ENCODE results near the gene BPIFB4. TPM values are rescaled to one million over a fixed set of nuclear protein-coding genes. Genes with fewer than 3 reads are reported as not detected.

BPIFB4 gene
- total and polyA plus RNA-seq, 2 experiments from 2014 or later: not detected

DNA sequence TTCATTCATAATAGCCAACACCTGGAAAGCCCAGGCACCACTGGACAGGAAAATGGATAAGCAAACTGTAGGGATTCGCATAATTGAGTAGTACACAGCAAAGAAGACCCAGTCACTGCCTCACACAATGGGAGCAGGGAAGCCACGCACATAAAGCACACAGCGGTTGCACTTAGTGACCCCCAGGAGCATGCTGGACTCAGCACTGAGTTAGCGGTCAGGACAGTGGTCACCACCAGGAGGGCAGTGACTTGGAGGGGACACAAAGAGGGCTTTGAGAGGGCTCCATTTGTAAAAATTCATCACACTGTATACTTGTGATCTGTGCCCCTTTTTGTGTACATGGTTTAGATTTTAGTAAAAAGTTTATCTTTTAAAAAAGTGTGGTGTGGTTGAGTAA lies 28.1 kb upstream of the BPIFB4 start:
- Histone ChIP-seq H4K20me1 (ENCODE audit: insufficient read depth, poor library complexity, severe bottlenecking) (no peaks in the 10 kb centered on the region), H3K27ac (no peak overlapping the region), H3K9me3 (ENCODE audit: low read depth) (no peaks in the 10 kb centered on the region), H3K36me3 (replicated peaks; ENCODE audit: insufficient read depth, low read depth) (no peaks in the 10 kb centered on the region), H3K4me1 (ENCODE audit: insufficient read depth) (no peaks in the 10 kb centered on the region), H3K9me2 (replicated peaks; ENCODE audit: insufficient read depth) (no peaks in the 10 kb centered on the region), H3K79me2 (no peaks in the 10 kb centered on the region), H3K4me3 (no peak overlapping the region), H3K27me3 (peaks cover 14% of the 10 kb centered on the region), H2AFZ (no peak overlapping the region), H3K4me2 (no peak overlapping the region)
- TF ChIP-seq EZH2 (IDR thresholded peaks at IDR 0.05; ENCODE audit: borderline replicate concordance) (no peak), EZH2phosphoT487 (IDR thresholded peaks at IDR 0.05; ENCODE audit: low read depth, severe bottlenecking, unreplicated experiment) (no peak)
- TF ChIP-seq, protein P1, sequence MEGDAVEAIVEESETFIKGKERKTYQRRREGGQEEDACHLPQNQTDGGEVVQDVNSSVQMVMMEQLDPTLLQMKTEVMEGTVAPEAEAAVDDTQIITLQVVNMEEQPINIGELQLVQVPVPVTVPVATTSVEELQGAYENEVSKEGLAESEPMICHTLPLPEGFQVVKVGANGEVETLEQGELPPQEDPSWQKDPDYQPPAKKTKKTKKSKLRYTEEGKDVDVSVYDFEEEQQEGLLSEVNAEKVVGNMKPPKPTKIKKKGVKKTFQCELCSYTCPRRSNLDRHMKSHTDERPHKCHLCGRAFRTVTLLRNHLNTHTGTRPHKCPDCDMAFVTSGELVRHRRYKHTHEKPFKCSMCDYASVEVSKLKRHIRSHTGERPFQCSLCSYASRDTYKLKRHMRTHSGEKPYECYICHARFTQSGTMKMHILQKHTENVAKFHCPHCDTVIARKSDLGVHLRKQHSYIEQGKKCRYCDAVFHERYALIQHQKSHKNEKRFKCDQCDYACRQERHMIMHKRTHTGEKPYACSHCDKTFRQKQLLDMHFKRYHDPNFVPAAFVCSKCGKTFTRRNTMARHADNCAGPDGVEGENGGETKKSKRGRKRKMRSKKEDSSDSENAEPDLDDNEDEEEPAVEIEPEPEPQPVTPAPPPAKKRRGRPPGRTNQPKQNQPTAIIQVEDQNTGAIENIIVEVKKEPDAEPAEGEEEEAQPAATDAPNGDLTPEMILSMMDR (IDR thresholded peaks at IDR 0.05; ENCODE audit: poor library complexity): no peak
- no peak for DNase-seq (ENCODE audit: low spot score)
- WGBS (ENCODE audit: low lambda C conversion rate, missing lambda C conversion rate): 63% methylated on average over 4 of the region's 4 CpGs

DNA sequence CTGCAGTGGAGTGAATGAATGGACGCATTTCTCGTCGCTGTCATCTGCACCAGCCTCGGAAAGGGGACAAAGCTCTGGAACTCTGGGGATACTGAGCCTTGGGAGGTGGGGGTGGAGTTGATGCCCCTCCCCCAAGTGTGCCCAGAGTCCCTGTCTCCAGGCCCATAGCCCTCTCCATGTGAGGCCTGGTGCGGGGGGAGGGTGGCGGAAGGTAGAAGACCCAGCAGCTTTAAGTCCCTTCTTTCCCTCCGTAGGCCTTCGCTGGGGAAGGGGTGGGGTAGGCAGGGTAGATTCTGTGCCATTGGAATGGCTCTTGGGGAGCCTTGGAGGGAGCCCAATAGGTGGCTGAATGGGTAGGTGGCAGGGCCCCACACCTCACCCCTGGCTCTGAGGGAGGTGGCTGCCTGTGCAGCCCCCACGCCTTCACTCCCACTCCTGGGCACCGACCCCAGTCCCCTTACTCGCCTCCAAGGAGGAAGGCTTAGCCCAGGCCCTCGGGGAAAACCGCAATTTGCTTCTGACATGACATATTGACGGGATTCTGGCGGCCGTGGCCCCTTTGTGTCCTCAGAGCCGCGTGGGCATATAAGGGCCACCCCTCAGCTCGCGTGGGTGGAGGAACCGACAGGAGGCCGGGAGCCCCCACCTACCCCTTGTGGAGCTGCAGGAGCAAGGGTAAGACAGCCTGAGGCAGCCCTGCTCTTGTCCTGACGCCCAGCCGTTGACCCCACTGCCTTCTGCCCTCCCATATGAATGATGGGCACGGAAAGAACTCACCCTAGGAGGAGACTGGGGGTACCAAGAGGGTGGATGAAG lies 25.9 kb upstream of the BPIFB4 start, which contains the start of gene BPIFB3:
Gene BPIFB3 (plus strand): TSS at position 613 of the 816 bp plus-strand sequence. CDS start 1,533 bp downstream, outside the sequence.
- H3K4me1 ChIP-seq (ENCODE audit: insufficient read depth): no peaks in the 10 kb centered on the region
- H3K4me2 ChIP-seq: no peak within 1 kb of the TSS
- H3K27ac ChIP-seq: no peak within 1 kb of the TSS
- H4K20me1 ChIP-seq (ENCODE audit: insufficient read depth, poor library complexity, severe bottlenecking): no peaks in the 10 kb centered on the region
- no peaks in the 10 kb centered on the region for H3K9me2 ChIP-seq (replicated peaks; ENCODE audit: insufficient read depth)
- peaks cover 16% of the 10 kb centered on the region for H3K27me3 ChIP-seq
- no peak within 1 kb of the TSS for H2AFZ ChIP-seq
- no peak for TF ChIP-seq EZH2phosphoT487 (IDR thresholded peaks at IDR 0.05; ENCODE audit: low read depth, severe bottlenecking, unreplicated experiment)
- TF ChIP-seq, protein P1 (IDR thresholded peaks at IDR 0.05; ENCODE audit: poor library complexity): no peak
- no peak for TF ChIP-seq EZH2 (IDR thresholded peaks at IDR 0.05; ENCODE audit: borderline replicate concordance)
- DNase-seq (ENCODE audit: low spot score): no peak
- H3K36me3 ChIP-seq (replicated peaks; ENCODE audit: insufficient read depth, low read depth): no peaks in the 10 kb centered on the region
- H3K9me3 ChIP-seq (ENCODE audit: low read depth): no peaks in the 10 kb centered on the region
- 89% methylated on average over 25 of the region's 25 CpGs for WGBS (ENCODE audit: low lambda C conversion rate, missing lambda C conversion rate)
- H3K4me3 ChIP-seq: no peak within 1 kb of the TSS
- H3K79me2 ChIP-seq: no peaks in the 10 kb centered on the region

DNA sequence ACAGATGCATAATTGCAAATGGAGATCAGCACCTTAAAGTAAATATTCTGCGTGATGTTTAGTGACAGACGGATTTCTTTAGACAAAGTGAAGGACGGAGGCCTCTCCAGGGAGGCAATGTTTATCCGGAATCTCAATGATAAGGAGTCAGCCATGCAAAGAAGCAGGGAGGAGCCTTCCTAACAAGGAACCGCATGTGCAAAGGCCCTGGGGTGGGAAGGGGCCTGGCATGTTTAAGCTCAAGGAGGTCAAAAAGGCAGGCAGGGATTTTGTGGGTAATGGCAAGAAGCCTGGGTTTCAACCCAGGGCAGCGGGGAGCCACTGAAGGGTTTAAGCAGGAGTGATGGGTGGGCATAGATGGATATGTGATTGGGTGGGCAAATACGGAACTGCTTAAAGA lies 25.1 kb upstream of the BPIFB4 start:
- H2AFZ ChIP-seq: no peak overlapping the region
- 85% methylated on average over 7 of the region's 7 CpGs for WGBS (ENCODE audit: low lambda C conversion rate, missing lambda C conversion rate)
- no peaks in the 10 kb centered on the region for H4K20me1 ChIP-seq (ENCODE audit: insufficient read depth, poor library complexity, severe bottlenecking)
- no peak overlapping the region for H3K4me2 ChIP-seq
- H3K27ac ChIP-seq: no peak overlapping the region
- H3K4me1 ChIP-seq (ENCODE audit: insufficient read depth): no peaks in the 10 kb centered on the region
- H3K36me3 ChIP-seq (replicated peaks; ENCODE audit: insufficient read depth, low read depth): no peaks in the 10 kb centered on the region
- no peak for DNase-seq (ENCODE audit: low spot score)
- no peaks in the 10 kb centered on the region for H3K9me3 ChIP-seq (ENCODE audit: low read depth)
- H3K4me3 ChIP-seq: no peak overlapping the region
- H3K9me2 ChIP-seq (replicated peaks; ENCODE audit: insufficient read depth): no peaks in the 10 kb centered on the region
- peaks cover 16% of the 10 kb centered on the region for H3K27me3 ChIP-seq
- TF ChIP-seq, protein P1 (IDR thresholded peaks at IDR 0.05; ENCODE audit: poor library complexity): no peak
- TF ChIP-seq EZH2 (IDR thresholded peaks at IDR 0.05; ENCODE audit: borderline replicate concordance) (no peak), EZH2phosphoT487 (IDR thresholded peaks at IDR 0.05; ENCODE audit: low read depth, severe bottlenecking, unreplicated experiment) (no peak)
- no peaks in the 10 kb centered on the region for H3K79me2 ChIP-seq

Measured in hepatocyte (in vitro differentiated cells).